NOMO-1 treated with DMSO at 0.1 percent for 48 hours (cell line): ENCODE data around the gene FSTL5.

Experiments
- DNase-seq: peaks from one replicate; lab custom pipeline; 2025; ENCODE audit not compliant: unreplicated experiment; lab: John Stamatoyannopoulos, UW

FSTL5 gene

DNA sequence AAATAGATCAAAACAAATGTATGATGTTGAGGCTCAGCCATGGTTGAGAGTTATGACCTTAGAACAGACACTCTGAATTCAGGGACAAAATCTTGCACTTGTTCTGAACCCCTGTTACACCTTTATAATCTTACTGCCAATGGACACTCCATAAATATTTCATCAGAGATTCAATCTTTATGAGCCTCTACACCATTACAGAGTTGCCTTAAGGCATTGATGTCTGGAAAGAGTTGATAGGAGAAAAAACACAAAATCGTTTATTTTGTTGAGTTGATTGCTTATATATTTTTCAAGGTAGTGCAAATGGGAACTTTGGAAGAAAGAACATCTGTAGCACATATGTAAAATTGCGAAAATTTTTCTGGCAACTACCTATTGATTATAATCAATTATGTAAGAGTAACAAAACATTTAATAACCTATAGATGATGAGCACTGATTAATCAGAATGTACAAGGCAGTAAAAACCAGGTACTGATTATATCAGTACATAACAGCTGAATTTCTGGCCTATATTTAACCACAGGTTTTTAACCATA lies 568.5 kb downstream of the FSTL5 start:
- no peak for DNase-seq

DNA sequence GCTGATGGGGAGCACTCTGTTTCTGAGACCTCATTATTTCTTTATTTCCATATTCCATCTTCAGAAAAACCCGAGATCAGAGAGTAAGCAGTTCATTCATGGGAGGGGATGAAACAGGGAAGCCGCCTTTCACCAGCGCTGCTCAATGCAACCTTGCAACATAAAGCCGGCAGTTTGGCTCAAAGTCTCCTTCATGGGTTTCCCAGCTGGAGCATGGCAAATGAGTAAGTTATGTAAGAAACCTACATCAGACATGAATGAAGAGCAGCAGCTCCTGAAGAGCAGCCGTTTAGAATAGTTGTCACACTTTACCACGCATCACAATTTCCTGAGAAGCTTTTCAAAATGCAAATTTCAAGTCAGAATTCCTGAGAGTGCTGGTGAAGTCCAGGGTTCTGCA lies 578.8 kb downstream of the FSTL5 start:
- no peak for DNase-seq

DNA sequence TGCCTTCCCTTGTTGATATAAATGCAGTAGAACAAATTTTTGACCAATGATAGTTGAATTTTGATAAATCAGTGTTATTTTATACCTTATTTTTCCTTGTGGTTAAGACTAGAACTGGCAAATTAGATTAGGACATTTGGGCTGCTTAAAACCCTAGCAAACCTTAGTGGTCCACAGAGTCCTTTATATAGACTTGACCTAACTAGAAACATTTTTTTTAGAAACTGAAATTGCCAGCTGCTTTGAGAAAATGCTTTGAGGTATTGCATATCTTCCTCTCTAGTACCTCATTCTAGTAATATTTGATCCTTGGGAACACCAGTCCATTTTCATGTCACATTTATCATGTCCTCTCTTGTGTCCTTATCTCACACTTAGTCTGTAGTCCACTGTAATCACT lies 580.3 kb downstream of the FSTL5 start:
- DNase-seq: no peak

DNA sequence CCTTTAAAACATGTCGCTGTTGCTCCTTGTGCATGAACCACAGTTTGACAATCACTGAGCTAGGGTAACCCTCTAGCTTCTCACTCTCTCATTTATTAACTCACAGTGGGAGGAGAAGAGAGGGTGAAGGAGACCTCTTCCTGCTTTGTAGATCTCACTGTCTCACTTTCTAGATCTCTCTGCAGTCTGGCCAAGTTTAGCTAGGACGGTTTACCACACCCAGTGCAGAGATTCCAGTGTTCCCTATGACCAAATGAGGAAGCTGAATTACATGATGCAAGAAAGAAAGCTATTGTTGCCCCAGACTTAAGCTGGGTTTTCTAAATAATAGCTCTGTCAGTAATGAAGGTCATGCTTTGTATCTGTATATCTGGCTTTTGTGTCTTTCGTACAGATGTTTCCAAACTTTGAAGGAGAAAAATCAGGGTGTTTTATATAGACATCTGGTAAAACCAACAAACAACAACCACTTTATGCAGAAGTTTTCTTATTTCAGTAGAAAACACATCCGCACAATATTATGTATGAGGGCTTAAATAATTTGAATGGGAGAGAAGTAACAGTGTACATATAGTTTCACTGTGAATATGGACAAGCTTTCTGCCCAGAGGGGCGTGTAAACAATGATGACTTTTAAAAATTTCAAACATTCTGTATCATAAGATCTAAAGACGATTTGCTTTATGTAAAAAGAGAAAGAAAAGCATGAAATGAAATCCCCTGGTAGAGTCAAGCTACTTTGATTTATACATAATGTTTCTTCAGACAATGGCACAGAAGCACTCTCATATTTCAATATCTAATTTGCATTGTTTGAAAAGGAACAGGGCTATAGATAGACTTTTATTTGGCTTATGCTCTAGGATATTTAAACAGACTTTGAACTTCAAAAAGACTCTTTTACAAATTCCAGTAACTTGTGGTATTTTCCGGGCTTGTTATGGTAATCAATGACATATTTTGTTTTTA lies 582.3 kb downstream of the FSTL5 start:
- peak; percentile 96 for DNase-seq

DNA sequence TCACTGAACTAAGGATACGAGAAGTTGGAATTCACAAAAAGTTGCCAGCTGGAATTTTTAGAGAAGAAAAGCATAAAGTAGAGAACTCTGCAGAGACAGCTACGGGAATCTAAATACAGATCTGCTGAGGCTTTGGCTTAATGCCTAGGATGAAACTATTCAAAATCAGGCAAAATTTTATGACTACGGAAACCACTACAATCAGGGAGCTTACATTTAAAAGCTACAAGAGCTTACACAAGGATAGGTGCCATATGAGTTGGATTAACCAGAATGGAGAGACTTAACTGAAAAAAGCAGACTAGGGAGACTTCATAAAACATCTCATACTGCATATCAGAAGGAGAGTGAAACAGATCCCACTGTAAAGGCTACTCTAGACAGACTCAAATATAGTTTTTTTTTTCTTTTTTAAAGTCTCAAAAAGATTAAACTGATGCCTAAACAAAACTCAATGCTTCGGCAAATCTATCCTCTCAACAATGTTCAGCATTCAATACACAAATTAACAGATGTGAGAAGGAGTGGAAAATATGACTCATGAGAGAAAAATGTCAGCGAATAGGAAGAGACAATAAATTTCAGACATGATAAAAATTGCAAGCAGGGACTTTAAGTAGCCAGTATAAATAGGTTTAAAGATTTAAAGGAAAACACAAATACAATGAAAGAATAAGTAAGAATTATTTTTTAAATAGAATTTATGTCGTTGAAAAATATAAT lies 586.1 kb downstream of the FSTL5 start:
- DNase-seq: peak; percentile 33

DNA sequence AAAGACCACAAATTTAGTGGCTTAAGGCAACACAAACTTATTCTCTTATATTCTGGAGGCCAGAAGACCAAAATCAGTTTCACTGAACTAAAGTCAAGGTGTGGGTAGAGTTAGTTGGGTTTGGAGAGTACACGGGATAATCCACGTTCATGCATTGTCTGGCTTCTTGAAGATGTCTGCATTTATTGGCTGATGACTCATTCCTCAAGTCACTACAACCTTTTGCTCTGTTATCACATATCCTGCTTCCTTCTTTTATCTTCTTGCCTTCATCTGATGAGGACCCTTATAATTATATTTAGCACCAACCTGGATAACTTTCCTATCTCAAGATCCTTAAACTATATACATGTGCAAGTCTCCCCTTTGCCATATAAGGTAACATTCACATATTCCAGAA lies 590.0 kb downstream of the FSTL5 start:
- DNase-seq: peak; percentile 54

DNA sequence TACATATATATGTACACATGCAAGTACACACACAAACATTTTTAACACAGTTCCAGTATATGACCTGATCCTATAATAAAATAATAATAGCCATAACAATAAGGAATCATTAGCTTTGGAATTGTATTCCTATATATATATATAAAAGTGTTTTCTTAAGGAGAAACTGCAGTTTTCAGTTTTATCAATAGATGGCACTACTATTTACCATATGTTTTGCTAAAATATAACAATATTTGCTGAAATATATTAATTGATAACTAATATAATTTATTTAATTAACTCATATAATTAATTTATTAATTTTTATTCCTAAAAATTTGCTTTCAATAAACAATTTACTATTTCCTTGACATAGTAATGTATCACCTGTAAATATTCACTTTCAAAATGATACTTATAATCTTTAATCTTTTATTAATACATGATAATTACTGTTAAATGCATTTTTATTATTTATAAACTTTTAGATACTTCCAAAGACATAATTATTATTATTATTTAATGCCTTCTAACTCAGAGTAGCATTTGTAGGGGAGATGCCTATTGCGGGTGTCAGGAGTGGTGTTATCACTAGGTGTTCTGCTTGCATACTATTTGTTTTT lies 599.5 kb downstream of the FSTL5 start:
- no peak for DNase-seq

DNA sequence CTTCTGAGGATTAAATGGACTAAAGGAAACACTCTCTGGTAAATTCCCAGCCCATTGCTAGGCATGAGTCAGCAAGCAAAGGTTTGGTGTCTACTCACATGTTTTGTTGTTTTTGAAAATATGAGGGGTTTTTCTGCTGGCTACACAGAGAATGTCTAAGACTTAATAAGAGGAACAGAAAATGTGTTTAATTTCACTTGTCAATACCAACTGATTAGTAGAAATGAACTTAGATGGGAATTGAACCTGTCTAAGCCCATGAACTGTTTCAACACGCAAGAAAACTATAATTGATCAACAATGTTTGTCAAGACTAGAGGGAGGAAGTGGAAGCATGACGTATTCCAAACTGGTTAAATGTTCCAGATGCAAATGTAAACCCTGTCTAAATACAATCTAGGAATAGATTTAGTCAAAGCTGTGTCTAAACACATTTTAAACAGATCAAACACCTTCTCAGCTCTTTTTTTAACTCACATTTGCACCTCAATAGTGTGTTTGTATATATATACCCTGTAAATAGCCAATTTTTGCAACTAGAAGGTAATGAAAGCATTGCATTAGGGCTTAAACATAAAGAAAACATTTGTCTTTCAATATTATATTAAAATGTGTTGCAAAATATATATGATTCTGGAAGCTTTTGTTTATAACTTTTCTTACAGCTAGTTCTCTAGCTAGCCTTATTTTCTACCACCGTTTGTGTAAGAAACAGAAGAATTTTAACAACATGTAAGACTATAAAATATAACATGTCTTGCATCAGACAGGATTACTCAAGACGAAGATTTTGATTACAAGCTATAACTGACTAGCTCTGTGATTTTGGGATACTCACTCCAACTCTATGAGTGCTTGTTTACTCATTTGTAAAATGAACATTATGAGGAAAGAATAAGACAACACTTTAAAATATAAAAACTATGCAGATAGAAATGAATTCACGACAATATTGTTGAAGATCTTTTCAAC lies 607.8 kb downstream of the FSTL5 start:
- DNase-seq: peak; percentile 33

DNA sequence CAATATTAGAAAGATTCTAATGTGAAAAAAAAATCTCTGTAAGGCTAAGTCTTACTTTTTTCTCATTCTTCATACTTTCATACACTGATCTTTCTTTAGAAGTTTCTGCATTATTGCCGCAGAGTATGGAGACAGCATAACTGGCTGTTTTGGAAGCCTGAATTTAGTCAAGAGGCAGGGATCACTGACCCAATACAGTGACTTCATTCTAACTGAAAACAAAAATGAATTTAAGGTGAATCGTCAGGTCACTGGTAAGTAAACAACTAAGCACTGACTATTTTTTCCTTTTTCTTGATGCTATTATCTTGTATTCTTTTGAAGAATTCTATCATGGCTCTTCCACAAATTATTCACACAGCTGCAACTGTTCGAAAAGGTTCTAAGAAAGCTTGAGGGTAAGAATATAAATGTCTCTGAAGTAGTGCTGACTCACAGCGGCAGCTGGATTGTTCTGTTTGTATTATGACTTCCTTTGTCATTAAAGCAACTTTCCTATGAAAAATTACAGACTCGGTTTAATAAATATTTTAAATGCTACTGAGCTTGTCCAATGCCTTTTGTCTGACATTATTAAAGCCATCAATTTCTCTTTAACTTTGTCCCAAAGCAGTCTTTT lies 609.3 kb downstream of the FSTL5 start:
- DNase-seq: peak; percentile 17

DNA sequence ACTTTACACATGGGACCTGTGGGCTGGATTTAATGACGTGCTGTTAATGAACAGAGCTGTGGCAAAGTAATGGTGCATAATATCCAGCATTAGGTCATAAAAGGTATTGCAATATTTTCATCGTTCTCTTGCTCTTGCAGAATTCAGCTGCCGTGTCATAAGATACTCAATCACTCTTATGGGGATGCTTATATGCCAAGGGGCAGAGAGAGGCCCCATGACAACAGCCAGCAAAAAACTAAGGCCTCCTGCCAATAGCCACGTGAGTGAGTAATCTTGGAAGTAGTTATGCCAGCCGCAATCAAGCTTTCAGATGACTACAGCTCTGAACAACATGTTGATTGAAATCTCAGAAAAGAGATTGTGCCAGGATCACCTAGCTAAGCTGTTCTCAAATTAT lies 616.9 kb downstream of the FSTL5 start:
- no peak for DNase-seq

DNA sequence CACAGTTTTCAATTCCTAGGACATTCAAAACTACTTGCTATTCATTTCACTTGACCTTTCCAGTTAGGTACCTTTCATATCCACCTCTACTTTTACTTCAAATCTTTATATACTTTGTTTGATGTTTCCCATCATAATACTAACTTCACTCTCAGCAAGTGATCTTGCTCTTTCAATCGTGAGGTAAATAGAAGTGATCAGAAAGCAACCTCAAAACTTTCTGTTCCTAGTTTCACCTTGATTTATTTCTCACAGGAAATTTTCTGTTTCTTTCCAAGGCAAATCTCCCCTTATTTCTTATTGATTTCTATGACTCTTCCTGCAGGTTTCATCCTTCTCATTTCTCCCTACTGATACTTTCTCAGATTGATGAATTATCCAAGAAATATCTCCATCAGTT lies 623.5 kb downstream of the FSTL5 start:
- no peak for DNase-seq

DNA sequence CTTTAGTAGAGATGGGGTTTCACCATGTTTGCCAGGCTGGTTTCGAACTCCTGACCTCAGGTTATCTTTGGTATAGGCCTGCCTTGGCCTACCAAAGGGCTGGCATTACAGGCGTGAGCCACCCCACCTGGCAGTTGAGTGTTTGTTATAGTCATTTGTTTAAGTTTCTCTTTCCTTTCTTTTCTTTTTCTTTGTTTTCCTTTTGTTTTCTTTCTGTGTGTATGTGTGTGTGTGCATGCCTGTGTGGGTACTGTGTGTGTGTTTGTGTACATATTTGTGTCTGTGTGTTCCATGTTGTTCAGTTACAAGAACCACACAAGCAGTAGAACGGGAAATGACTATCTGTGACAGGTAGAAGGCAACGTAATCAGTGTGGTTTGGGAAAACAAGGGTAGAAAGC lies 624.9 kb downstream of the FSTL5 start:
- no peak for DNase-seq

DNA sequence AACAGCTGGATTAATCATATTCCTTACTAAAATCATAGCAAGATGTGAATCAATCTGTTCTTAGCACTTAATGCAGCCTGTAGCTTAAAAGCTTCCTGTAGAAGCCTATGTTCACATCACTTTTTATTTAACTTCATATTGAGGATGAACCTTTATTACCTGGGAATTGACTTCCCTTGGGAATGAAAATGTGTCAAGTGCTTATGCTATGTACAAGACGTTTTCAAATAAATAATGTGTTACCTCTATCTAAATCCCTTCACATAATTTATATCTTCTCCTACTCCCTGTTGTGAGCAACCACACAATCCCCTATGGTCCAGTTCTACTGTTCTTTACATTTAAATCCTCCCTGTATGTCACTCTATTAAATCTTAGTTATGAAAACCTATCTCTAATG lies 633.1 kb downstream of the FSTL5 start:
- DNase-seq: no peak

DNA sequence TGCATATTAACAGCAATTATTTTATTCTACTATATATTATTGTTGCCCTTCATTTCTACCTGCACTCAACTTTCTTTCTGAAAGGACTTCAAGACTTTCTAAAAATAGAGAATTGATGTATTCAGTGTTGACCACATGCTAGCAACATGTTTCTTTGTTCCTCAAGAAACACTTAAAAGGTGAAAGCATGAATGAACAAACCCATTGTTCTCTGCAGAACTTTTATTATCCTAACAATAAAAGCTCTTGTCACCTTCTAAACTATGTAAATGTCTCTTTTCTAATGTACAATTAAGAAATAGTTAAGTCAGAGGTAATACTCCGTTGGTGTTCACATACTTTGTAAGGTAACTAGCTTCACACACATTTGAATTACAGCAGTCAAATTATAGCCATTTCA lies 638.7 kb downstream of the FSTL5 start:
- DNase-seq: no peak

DNA sequence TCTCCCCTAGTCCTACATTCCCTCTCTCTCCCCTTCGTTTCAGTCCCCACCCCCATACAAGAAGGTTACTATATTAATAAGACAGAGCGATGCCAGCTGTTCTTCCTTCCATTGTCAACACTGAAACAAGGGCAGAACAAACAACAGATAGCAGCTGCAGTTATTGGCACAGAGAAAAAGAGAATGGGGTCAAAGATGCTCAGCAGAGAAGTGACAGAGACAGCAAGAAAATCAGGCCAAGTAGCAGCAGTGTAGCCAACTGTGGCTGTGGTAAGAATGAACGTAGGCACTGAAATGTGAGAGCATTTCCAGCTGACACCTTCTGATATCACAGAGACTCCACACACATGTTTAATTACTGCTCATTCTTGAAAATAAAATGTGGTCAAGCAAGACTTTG lies 641.8 kb downstream of the FSTL5 start:
- DNase-seq: no peak

DNA sequence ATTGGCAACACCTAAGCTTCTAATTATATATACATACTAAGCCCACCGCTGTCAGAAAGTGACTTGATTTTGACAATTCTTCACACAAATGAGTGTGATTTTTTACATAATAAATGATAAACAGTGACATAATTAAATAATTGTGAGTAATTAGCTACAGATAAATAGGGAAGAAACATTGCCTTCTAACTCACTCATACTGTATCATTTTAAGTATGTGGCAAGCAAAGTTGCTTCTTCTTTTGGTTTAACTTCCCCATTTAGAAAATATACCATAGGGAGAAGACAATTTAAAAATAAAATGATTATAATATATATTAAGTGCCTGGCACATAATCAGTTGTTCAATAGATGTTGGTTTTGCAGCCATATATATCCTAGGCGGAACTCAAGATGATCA lies 644.2 kb downstream of the FSTL5 start:
- DNase-seq: peak; percentile 85

DNA sequence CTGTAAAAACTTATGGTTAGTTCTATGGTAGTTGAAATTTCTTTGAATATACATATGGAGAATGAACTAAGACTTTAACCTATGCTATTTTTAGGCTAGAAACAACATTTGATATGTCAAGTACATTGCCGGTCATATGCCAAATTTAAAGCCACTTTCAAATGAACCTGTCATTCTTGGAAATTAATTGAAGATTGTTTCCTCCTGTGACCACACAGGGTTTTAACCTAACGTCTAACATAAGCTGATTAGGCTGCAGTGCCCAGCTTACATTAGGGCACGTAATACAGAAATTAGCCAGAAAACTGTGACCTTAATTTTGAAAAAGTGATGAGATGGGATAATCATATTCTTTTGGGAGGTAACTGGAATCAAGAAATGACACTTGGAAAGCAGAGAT lies 645.9 kb downstream of the FSTL5 start:
- DNase-seq: peak; percentile 59

DNA sequence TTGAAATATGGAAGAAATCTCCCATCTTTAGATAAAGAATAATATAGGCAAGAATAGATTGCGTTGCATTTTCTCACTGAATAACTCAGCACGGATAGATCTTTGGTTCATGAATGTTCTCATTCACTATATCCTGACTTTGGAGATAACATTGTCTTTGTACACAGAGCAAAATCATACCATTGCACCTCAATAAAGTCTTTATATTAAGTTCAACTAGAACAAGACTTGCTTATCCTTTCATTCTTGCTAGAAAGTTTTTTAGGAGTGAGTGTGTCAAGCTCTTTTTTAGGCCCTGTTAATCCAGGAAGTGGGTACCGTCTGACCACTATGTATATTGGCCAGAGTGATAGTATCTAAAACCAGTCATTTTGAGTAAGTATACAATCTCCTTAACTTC lies 658.7 kb downstream of the FSTL5 start:
- DNase-seq: no peak

DNA sequence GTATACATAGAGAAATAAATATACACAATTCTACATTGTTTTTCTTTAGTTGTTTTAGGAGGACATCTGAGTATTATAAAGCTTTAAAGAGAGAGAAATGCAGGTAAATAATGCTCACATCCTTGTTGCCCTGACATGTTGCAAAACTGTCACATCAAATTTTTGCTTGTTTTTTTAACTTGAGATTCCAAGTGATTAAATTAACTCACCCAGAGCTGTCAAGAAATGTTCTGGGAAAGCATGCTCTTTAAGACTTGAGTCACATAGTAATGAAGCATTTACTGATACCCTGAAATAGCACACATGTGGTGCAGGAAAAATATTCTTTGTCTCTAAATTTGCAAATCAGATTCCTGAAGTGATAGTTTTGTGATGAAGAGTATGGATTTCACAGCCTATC lies 665.6 kb downstream of the FSTL5 start:
- DNase-seq: no peak

DNA sequence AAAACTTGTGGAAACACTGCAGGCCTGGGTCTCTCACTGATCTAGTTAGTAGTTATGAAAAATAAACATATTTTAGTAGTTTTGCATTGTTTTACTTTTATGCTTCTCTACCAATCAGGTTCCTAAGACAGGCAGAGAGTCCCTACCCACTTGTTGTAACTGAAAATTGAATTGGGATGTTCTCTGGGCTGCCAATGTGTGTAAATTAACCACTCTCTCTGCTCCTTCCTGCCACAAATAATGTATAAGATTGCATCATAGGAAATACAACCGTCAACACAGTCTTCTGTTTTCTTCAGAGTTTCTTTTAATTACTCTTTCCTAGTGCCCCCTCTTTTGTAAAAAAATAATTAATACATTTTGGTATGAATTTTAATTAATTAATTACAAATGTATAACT lies 677.3 kb downstream of the FSTL5 start:
- peak; percentile 81 for DNase-seq
